Measurements from ENCODE around the gene RNF207.

DNA sequence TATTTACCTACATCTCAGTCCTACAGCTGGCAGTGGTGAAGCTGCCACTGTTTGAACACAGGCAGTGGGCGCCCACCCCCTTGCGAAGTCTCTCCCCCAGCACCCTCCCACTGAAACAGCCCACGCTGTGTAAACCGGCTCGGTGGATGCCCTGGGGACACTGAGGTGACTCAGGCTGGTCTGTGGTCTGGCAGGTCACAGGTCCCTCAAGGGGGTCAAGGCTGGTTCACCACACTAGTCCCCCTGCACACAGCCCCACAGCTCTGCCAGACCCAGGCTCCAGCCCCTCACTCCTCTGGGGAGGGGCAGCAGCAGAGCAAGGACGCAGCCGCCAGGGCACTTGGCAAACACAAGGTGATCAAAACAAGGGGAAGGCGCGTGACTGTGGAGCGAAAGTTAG is 33.4 kb upstream of the RNF207 start:
- TF ChIP-seq, protein P1, sequence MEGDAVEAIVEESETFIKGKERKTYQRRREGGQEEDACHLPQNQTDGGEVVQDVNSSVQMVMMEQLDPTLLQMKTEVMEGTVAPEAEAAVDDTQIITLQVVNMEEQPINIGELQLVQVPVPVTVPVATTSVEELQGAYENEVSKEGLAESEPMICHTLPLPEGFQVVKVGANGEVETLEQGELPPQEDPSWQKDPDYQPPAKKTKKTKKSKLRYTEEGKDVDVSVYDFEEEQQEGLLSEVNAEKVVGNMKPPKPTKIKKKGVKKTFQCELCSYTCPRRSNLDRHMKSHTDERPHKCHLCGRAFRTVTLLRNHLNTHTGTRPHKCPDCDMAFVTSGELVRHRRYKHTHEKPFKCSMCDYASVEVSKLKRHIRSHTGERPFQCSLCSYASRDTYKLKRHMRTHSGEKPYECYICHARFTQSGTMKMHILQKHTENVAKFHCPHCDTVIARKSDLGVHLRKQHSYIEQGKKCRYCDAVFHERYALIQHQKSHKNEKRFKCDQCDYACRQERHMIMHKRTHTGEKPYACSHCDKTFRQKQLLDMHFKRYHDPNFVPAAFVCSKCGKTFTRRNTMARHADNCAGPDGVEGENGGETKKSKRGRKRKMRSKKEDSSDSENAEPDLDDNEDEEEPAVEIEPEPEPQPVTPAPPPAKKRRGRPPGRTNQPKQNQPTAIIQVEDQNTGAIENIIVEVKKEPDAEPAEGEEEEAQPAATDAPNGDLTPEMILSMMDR (conservative IDR thresholded peaks at IDR 0.05; ENCODE audit: low read depth, low read length), result no peak
- TF ChIP-seq RAD21 (IDR thresholded peaks at IDR 0.05; ENCODE audit: low read length) (no peak), POLR2A (IDR thresholded peaks at IDR 0.05; ENCODE audit: low read depth, low read length) (no peak), SMC3 (IDR thresholded peaks at IDR 0.05; ENCODE audit: low read depth, low read length) (no peak), RCOR1 (IDR thresholded peaks at IDR 0.05; ENCODE audit: insufficient replicate concordance, low read length) (no peak), RFX5 (IDR thresholded peaks at IDR 0.05; ENCODE audit: low read depth, low read length) (no peak), MAZ (IDR thresholded peaks at IDR 0.05; ENCODE audit: borderline replicate concordance, low read depth, low read length) (no peak), CEBPB (IDR thresholded peaks at IDR 0.05; ENCODE audit: low read depth, low read length) (no peak), MAFK (IDR thresholded peaks at IDR 0.05; ENCODE audit: low read depth, low read length) (no peak), MXI1 (IDR thresholded peaks at IDR 0.05; ENCODE audit: borderline replicate concordance, low read depth, low read length) (no peak), NFE2L2 (IDR thresholded peaks at IDR 0.05; ENCODE audit: low read depth, low read length) (no peak)
